ENCODE results near the gene OTUD7B.

DNA sequence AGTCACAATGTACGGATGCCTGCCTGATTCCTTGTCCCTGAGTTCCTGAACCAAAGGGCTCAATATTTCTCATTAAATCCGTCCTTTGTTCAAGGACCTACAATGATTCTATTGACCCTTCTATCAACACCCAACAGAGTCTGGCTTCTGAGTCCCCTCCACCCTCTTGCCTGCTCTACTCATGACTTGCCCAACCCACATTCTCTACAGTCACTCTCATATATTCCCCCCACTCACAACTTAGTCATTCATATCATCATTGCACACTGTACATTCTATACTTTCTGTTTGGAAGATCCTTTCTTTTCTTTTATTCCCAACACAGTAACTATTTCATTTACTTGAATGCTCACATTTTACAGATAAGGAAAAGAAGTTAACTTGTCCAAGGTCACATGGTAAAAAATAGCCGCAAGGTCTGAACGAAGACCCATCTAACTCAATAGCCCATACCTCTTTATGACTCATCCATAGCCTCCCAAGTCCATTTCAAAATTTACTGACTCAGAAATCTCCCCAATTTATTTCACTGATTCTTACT is 3.6 kb downstream of the OTUD7B start:
- TF ChIP-seq, protein P1, sequence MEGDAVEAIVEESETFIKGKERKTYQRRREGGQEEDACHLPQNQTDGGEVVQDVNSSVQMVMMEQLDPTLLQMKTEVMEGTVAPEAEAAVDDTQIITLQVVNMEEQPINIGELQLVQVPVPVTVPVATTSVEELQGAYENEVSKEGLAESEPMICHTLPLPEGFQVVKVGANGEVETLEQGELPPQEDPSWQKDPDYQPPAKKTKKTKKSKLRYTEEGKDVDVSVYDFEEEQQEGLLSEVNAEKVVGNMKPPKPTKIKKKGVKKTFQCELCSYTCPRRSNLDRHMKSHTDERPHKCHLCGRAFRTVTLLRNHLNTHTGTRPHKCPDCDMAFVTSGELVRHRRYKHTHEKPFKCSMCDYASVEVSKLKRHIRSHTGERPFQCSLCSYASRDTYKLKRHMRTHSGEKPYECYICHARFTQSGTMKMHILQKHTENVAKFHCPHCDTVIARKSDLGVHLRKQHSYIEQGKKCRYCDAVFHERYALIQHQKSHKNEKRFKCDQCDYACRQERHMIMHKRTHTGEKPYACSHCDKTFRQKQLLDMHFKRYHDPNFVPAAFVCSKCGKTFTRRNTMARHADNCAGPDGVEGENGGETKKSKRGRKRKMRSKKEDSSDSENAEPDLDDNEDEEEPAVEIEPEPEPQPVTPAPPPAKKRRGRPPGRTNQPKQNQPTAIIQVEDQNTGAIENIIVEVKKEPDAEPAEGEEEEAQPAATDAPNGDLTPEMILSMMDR (conservative IDR thresholded peaks at IDR 0.05; ENCODE audit: low read depth, low read length), result no peak
- no peak for TF ChIP-seq EZH2phosphoT487 (IDR thresholded peaks at IDR 0.05; ENCODE audit: borderline replicate concordance, low read length)
- TF ChIP-seq EZH2 (IDR thresholded peaks at IDR 0.05; ENCODE audit: low read length, unreplicated experiment), result no peak

Measured in PC-3 (cell line).